PC-3 (cell line): ENCODE results near the gene KCNA2. TPM values are rescaled to one million over a fixed set of nuclear protein-coding genes. Genes with fewer than 3 reads are reported as not detected.

Experiments
- ATAC-seq: fragments of 200-7000 bp; cut with Tn5 transposase; 2 replicates; pipeline ENCODE4 v1.9.1; 2020; ENCODE audit warnings: mild to moderate bottlenecking, moderate library complexity
- BruUV-seq: library from RNA; stranded (reverse); fragments of 400-500 nt; replicated peaks from 2 replicates; lab custom pipeline; 2021; lab: Mats Ljungman, UMichigan
- CTCF ChIA-PET: fragments of 300-600 bp; sonication (Branson Sonifier 250); formaldehyde crosslinking; loops from one replicate; lab custom pipeline; 2022; ENCODE audit warnings: antibody characterized with exemption; lab: Charles Lee
- POLR2A ChIA-PET: fragments of 300-600 bp; sonication (Branson Sonifier 250); formaldehyde crosslinking; loops from one replicate; lab custom pipeline; 2022; ENCODE audit warnings: antibody characterized with exemption; ENCODE audit not compliant: unreplicated experiment; lab: Charles Lee
- DNase-seq: peaks from one replicate; pipeline ENCODE4 v3.0.0-alpha.2; 2015
- H2AFZ ChIP-seq: fragments of 300-600 bp; sonication (generic); 2 replicates; pipeline ENCODE4 v1.6.0; 2016; ENCODE audit warnings: antibody characterized with exemption, low read length
- H3F3A ChIP-seq: fragments of 300-600 bp; sonication (generic); one replicate; pipeline ENCODE4 v1.6.0; 2017; ENCODE audit warnings: antibody characterized with exemption, low read length, control low read depth, mild to moderate bottlenecking; ENCODE audit not compliant: unreplicated experiment
- H3K27ac ChIP-seq: fragments of 300-600 bp; sonication (generic); 2 replicates; pipeline ENCODE4 v1.5.1; 2016; ENCODE audit warnings: mild to moderate bottlenecking, low read length
- H3K27me3 ChIP-seq: fragments of 300-600 bp; sonication (generic); 2 replicates; pipeline ENCODE4 v1.6.1; 2016; ENCODE audit warnings: low read length, mixed read lengths
- H3K36me3 ChIP-seq: fragments of 300-600 bp; sonication (generic); 2 replicates; pipeline ENCODE4 v1.6.1; 2016; ENCODE audit warnings: low read depth, mixed run types, low read length, mixed read lengths
- H3K4me1 ChIP-seq: fragments of 300-600 bp; sonication (generic); 2 replicates; pipeline ENCODE4 v1.5.1; 2016; ENCODE audit warnings: low read length; ENCODE audit not compliant: insufficient read depth
- H3K4me2 ChIP-seq: fragments of 300-600 bp; sonication (generic); 2 replicates; pipeline ENCODE4 v1.6.0; 2016; ENCODE audit warnings: low read length
- H3K4me3 ChIP-seq: fragments of 300-600 bp; sonication (generic); 2 replicates; pipeline ENCODE4 v1.5.1; 2016; ENCODE audit warnings: mild to moderate bottlenecking, low read length, mixed read lengths
- H3K79me2 ChIP-seq: fragments of 300-600 bp; sonication (generic); 2 replicates; pipeline ENCODE4 v1.6.1; 2017; ENCODE audit warnings: low read length, mixed read lengths
- H3K9ac ChIP-seq: fragments of 300-600 bp; sonication (generic); 2 replicates; pipeline ENCODE4 v1.6.0; 2016; ENCODE audit warnings: mild to moderate bottlenecking, low read length
- H3K9me2 ChIP-seq: fragments of 300-600 bp; sonication (generic); replicated peaks from 2 replicates; pipeline ENCODE4 v1.6.1; 2016; ENCODE audit warnings: mixed run types, low read length, mixed read lengths
- H3K9me3 ChIP-seq: fragments of 300-600 bp; sonication (generic); 2 replicates; pipeline ENCODE4 v1.6.1; 2016; ENCODE audit warnings: low read length, mixed read lengths
- H4K20me1 ChIP-seq: fragments of 300-600 bp; sonication (generic); 2 replicates; pipeline ENCODE4 v1.6.1; 2016; ENCODE audit warnings: low read length, mixed read lengths
- CTCF ChIP-seq: fragments of 300-600 bp; sonication (generic); conservative IDR thresholded peaks from 2 replicates; pipeline ENCODE4 v1.5.1; 2017; ENCODE audit warnings: antibody characterized with exemption, low read depth, mild to moderate bottlenecking, low read length
- EZH2 ChIP-seq: fragments of 300-600 bp; sonication (generic); IDR thresholded peaks from one replicate; pipeline ENCODE4 v1.6.1; 2017; ENCODE audit warnings: antibody characterized with exemption, mild to moderate bottlenecking, low read length; ENCODE audit not compliant: unreplicated experiment
- EZH2phosphoT487 ChIP-seq: fragments of 300-600 bp; sonication (generic); IDR thresholded peaks from 2 replicates; pipeline ENCODE4 v1.6.1; 2018; ENCODE audit warnings: mild to moderate bottlenecking, antibody characterized with exemption, low read length, borderline replicate concordance
- intact Hi-C: fragments of 100-400 bp; cut with micrococcal nuclease; formaldehyde crosslinking; loops from 2 replicates; pipeline ENCODE4 v1.9.0; 2023
- total RNA-seq: library from RNA; depleted of rRNA; stranded (reverse); fragments of >200 nt; gene quantifications from 2 replicates; pipeline ENCODE4 v1.2.3, GENCODE V29; 2014

The KCNA2 gene
- total RNA-seq, 1 experiment from 2014 or later: not detected

GRCh38 chr1:110601332-110601731, 4.8 kb downstream of the KCNA2 start:
- H2AFZ ChIP-seq: no peak overlapping the region
- ATAC-seq: no peak
- H3K9me3 ChIP-seq: no peaks in the 10 kb centered on the region
- CTCF ChIA-PET: no interaction called here
- H3K4me1 ChIP-seq: no peaks in the 10 kb centered on the region
- intact Hi-C loops: no loop called here
- no TSS peak for BruUV-seq
- H3K27ac ChIP-seq: no peak overlapping the region
- no peaks in the 10 kb centered on the region for H4K20me1 ChIP-seq
- H3K9me2 ChIP-seq: no peaks in the 10 kb centered on the region
- no peak for DNase-seq
- no peaks in the 10 kb centered on the region for H3K36me3 ChIP-seq
- no peak overlapping the region for H3K9ac ChIP-seq
- H3K4me3 ChIP-seq: no peak overlapping the region
- H3K27me3 ChIP-seq: peaks cover 92% of the 10 kb centered on the region
- POLR2A ChIA-PET: interaction anchor here (0.6 kb wide), 1 partner anchor 415 kb away, joined by 3 read pairs; no protein-coding TSS in a partner anchor
- TF ChIP-seq EZH2 (no peak), CTCF (no peak), EZH2phosphoT487 (no peak)
- H3F3A ChIP-seq: no peaks in the 10 kb centered on the region
- no peaks in the 10 kb centered on the region for H3K79me2 ChIP-seq
- H3K4me2 ChIP-seq: no peak overlapping the region

GRCh38 chr1:110600716-110601115, 5.4 kb downstream of the KCNA2 start:
- Histone ChIP-seq H3K9me2 (no peaks in the 10 kb centered on the region), H3K4me1 (no peaks in the 10 kb centered on the region), H3K4me3 (no peak overlapping the region), H3K4me2 (no peak overlapping the region), H3K79me2 (no peaks in the 10 kb centered on the region), H3F3A (no peaks in the 10 kb centered on the region), H3K9me3 (no peaks in the 10 kb centered on the region), H4K20me1 (no peaks in the 10 kb centered on the region), H2AFZ (no peak overlapping the region), H3K27me3 (peaks cover 86% of the 10 kb centered on the region), H3K27ac (no peak overlapping the region), H3K36me3 (no peaks in the 10 kb centered on the region), H3K9ac (no peak overlapping the region)
- ATAC-seq: no peak
- intact Hi-C loops: no loop called here
- ChIA-PET CTCF (no interaction called here), POLR2A (interaction anchor here (0.6 kb wide), 1 partner anchor 414 kb away, joined by 3 read pairs; no protein-coding TSS in a partner anchor)
- DNase-seq: no peak
- BruUV-seq: no TSS peak
- TF ChIP-seq CTCF (no peak), EZH2phosphoT487 (no peak), EZH2 (no peak)

DNA sequence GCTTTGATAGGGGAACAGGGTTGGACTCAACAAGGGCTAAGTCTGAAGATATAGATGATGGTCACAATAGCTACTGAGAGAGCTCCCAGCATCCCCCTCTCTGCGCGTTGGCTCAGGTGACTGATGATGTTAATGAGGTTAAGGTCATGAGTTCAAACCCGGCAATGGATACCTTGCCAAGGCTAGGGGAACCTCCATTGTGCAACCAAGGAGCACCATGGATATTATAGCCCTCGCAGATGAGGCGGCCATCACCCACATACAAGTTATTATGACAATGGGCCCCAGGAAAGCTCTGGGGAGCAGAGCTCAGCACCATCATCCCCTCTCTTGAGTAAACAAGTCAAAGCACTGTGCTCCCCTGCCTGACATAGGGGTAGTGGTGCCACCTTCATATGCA, 8.2 kb downstream of the KCNA2 start:
- Histone ChIP-seq H3K4me1 (no peaks in the 10 kb centered on the region), H4K20me1 (no peaks in the 10 kb centered on the region), H3K4me3 (no peak overlapping the region), H3K9ac (no peak overlapping the region), H3K9me3 (no peaks in the 10 kb centered on the region), H3K9me2 (no peaks in the 10 kb centered on the region), H3K27me3 (peaks cover 72% of the 10 kb centered on the region), H3F3A (no peaks in the 10 kb centered on the region), H3K27ac (no peak overlapping the region), H3K36me3 (no peaks in the 10 kb centered on the region), H3K79me2 (no peaks in the 10 kb centered on the region), H3K4me2 (no peak overlapping the region), H2AFZ (no peak overlapping the region)
- ChIA-PET POLR2A (no interaction called here), CTCF (no interaction called here)
- no TSS peak for BruUV-seq
- DNase-seq: no peak
- intact Hi-C loops: no loop called here
- no peak for ATAC-seq
- TF ChIP-seq CTCF: no peak
- TF ChIP-seq EZH2phosphoT487: no peak
- TF ChIP-seq EZH2: no peak
